ENCODE data around the gene MUC20.

The MUC20 gene

GRCh38 chr3:195755791-195756676, 35.3 kb downstream of the MUC20 start:
- no peak for DNase-seq (ENCODE audit: low spot score)

- no peak for DNase-seq (ENCODE audit: low spot score)
Observed at GRCh38 chr3:195757438-195757770, 36.6 kb downstream of the MUC20 start.

GRCh38 chr3:195757827-195758226, 37.0 kb downstream of the MUC20 start:
- no peak for DNase-seq (ENCODE audit: low spot score)

GRCh38 chr3:195758721-195759353, 38.1 kb downstream of the MUC20 start:
- no peak for DNase-seq (ENCODE audit: low spot score)

GRCh38 chr3:195760345-195761122, 39.8 kb downstream of the MUC20 start:
- peak; percentile 45 for DNase-seq (ENCODE audit: low spot score)

- no peak for DNase-seq (ENCODE audit: low spot score)
Observed at GRCh38 chr3:195761123-195761566, 40.4 kb downstream of the MUC20 start.

GRCh38 chr3:195761567-195762248, 40.9 kb downstream of the MUC20 start:
- DNase-seq (ENCODE audit: low spot score), result no peak

GRCh38 chr3:195762249-195762585, 41.4 kb downstream of the MUC20 start:
- no peak for DNase-seq (ENCODE audit: low spot score)

- no peak for DNase-seq (ENCODE audit: low spot score)
Observed at GRCh38 chr3:195762611-195763010, 41.8 kb downstream of the MUC20 start.

- DNase-seq (ENCODE audit: low spot score), result no peak
Observed at GRCh38 chr3:195763076-195763830, 42.5 kb downstream of the MUC20 start.

- no peak for DNase-seq (ENCODE audit: low spot score)
Observed at GRCh38 chr3:195763843-195764825, 43.4 kb downstream of the MUC20 start.

GRCh38 chr3:195764961-195765706, 44.4 kb downstream of the MUC20 start:
- DNase-seq (ENCODE audit: low spot score), result no peak

- DNase-seq (ENCODE audit: low spot score), result no peak
Observed at GRCh38 chr3:195766671-195767070, 45.9 kb downstream of the MUC20 start.

GRCh38 chr3:195767792-195768191, 47.0 kb downstream of the MUC20 start:
- no peak for DNase-seq (ENCODE audit: low spot score)

- DNase-seq (ENCODE audit: low spot score), result no peak
Observed at GRCh38 chr3:195768414-195768813, 47.6 kb downstream of the MUC20 start.

GRCh38 chr3:195768831-195769303, 48.1 kb downstream of the MUC20 start:
- no peak for DNase-seq (ENCODE audit: low spot score)

- DNase-seq (ENCODE audit: low spot score), result no peak
Observed at GRCh38 chr3:195769551-195769950, 48.8 kb downstream of the MUC20 start.

GRCh38 chr3:195770081-195770840, 49.5 kb downstream of the MUC20 start:
- DNase-seq (ENCODE audit: low spot score), result no peak
